GM18519 (cell line): ENCODE data around the gene DNAJB6.
"Not testable (repeated sequence)": the region's sequence is repeated elsewhere in the genome, so short reads cannot be mapped to it uniquely, and the experiment has no call there.

ENCODE experiments used
- ATAC-seq: cut with Tn5 transposase; IDR thresholded peaks from one replicate; pipeline ENCODE4 v1.9.1; 2021; ENCODE audit warnings: mild to moderate bottlenecking, moderate library complexity; ENCODE audit not compliant: unreplicated experiment, low FRiP score

The DNAJB6 gene

DNA sequence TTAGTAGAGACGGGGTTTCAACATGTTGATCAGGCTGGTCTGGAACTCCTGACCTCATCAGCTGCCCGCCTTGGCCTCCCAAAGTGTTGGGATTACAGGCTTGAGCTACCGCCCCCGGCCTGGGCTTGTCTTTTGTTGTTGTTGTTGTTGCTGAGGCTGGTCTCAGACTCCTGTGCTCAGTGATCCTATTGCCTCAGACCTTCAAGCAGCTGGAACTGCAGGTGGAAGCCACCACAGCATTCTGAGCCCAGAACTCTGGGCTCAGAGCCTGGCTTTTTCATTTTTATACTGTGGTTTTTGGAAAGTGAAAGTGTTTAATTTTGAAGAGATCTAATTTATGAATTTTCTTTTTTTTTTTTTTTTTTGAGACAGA lies 16.2 kb upstream of the DNAJB6 start:
- ATAC-seq, result no peak

DNA sequence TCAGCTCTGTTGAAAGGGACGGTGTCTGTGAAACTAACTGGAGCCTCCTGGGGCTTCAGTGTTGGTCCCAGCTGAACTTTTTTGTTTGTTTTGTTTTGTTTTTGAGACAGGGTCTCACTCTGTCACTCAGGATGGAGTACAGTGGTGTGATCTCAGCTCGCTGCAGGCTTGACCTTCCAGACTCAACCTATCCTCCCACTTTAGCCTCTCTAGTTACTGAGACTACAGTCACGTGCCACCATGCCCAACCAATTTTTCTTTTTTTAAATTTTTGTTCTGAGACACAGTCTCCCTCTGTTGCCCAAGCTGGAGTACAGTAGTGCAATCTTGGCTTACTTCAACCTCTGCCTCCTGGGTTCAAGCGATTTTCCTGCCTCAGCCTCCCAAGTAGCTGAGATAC lies 13.4 kb upstream of the DNAJB6 start:
- no peak for ATAC-seq

DNA sequence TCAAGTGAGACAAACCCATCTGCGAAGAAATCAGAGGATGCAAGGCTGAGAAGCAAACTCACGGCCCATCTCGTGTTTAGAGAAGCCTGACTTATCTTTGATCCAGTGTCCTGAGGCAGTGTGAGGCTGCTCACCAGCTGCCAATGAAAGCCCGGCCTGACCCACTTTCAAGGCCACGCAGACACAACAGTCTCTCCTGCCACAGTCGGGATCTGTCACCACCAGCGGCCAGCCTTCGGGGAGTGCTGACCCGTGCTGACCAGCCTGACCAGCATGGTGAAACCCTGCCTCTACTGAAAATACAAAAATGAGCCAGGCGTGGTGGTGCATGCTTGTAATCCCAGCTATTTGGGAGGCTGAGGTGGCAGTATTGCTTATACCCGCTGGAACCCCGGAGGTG lies 7.4 kb upstream of the DNAJB6 start:
- ATAC-seq, result no peak

DNA sequence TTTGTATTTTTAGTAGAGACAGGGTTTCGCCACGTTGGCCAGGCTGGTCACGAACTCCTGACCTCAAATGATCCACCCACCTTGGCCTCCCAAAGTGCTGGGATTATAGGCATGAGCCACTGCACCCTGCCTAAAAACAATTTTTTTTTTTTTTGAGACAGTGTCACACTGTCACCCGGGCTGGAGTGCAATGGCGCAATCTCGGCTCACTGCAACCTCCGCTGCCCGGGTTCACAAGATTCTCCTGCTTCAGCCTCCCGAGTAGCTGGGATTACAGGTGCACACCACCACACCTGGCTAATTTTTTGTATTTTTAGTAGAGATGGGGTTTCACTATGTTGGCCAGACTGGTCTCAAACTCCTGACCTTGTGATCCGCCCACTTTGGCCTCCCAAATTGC lies 6.2 kb upstream of the DNAJB6 start:
- not testable (repeated sequence) for ATAC-seq

DNA sequence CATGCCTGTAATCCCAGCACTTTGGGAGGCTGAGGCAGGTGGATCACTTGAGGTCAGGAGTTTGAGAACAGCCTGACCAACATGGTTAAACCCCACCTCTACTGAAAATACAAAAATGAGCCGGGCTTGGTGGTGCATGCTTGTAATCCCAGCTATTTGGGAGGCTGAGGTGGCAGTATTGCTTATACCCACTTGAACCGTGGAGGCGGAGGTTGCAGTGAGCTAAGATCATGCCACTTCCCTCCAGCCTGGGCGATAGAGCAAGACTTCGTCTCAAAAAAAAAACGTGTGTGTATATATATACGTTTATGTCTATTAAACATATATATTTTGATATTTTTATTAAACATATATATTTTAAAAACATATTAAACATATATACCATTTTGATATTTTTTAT lies 5.8 kb upstream of the DNAJB6 start:
- ATAC-seq, result not testable (repeated sequence)

GRCh38 chr7:157335236-157335635 lies 1.6 kb upstream of the DNAJB6 start:
- ATAC-seq, result no peak

DNA sequence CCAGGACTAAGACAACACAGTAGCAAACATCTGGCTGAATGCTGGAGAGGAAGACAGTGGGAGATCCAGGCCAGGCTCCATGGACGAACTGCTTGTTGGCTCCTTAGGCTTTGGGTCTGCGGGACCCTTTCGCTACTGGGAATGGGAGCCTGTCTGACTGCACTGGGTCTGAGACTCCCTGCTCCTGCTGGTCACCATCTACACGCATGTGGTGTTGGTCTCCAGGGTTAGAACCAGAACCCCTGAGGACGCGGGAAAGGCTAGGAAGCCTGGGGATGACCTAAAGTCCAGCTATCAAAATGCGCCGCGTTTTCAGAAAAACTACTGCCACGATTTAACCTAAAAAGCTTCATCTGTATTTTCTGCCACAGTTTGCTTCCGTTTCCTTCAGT lies 817 bp upstream of the DNAJB6 start:
- ATAC-seq, result no peak

DNA sequence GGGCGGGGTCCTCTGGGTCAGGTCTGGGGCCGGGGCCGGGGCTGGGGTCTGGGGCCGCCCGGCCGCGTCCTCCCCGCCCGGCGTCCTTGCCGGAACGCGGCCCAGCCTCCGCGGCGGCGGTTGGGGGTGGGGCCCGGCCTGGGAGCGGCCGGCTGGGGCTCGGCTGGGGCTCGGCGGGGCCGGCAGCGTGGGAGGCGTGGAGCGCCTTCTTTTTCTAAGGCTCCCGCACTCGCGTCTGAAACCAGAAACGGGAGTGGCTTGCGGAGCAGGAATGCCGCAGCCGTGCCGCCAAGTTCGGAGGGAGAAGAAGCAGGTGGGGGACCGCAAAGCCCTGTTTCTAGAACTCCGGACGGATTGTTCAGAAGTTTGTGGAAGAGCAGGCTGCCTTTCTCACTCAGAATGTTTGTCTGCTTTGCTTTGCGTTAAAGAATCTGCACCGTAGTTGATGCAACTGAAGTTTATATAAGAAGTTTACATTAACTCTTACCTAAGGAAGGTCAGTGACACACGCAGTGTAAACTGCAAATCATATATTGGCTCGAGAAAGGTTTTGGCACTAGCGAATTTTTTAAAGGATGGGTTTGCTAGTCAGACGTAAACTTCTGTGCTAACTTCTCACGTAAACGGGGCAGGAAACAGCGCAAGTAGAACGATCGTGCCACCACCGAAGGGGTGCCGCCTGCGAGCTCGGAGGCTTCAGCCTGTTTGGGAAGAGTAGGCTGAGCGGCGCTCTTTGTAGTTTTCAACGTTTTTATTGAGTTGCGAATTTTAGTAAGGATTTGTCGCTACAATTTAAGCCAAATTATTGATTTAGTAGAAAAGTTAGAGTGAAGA lies 729 bp downstream of the DNAJB6 start:
- ATAC-seq, result peak; percentile 17

- peak; percentile 29 for ATAC-seq
Measured at GRCh38 chr7:157339777-157340677, 3.2 kb downstream of the DNAJB6 start.

- no peak for ATAC-seq
Measured at GRCh38 chr7:157347217-157347904, 10.6 kb downstream of the DNAJB6 start.

DNA sequence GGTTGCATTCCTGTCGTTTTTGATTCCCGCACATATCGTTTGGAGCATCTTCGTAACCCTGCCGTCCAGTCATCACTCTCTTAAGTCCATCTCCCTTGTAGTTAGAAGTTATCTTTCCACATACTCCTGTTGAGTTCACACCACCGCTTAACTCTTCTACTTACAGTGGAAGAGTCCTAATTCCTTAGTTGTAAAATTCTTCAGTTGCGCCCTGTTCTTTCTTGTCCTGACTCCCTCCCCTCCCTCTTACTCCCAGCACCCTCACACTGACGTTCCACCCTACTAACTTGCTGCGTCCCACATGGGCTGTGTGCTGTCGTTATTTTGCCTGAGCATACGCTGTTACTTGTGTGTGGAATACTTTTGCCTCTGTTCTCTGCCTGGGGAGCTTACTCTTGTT lies 11.7 kb downstream of the DNAJB6 start:
- ATAC-seq, result no peak

DNA sequence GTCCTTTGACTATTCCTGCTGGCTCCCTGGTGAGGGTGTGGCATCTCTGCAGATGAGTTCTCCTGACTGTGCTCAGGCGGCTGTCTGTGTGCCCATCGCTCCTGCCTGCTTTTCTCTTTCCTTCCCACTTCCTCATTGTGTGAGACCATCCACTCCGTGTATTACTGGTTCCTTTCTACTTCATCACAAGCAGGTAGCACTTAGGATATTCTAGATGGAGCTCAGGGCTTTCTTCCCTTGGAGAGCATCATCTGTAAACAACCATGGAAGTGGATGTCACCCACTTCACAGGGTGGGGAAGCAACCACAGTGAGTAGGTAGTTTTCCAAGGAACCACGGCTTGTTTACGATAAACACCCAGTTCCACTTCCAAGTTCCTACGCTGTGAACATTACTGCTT lies 15.7 kb downstream of the DNAJB6 start:
- ATAC-seq, result no peak

- no peak for ATAC-seq
Measured at GRCh38 chr7:157355784-157356511, 19.1 kb downstream of the DNAJB6 start.

GRCh38 chr7:157357129-157358040 lies 20.6 kb downstream of the DNAJB6 start:
- ATAC-seq, result peak; percentile 89

- ATAC-seq, result no peak
Measured at GRCh38 chr7:157358041-157358752, 21.4 kb downstream of the DNAJB6 start.

DNA sequence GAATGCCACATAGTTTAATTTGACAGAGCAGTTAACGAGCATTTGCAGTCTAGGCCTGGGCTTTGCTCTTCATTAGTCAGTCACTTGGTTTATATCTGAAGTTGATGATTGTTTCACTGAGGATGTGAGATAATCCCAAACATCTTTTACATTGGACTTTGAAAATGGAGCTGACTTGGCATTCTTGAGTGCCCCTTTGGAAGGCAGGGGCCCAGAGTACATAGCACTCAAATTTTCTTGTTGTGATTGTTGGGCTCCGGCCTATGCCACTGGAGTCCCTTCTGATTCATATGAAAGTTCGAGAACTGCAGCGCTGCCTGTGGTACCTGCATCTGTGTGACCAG lies 21.9 kb downstream of the DNAJB6 start:
- ATAC-seq, result no peak

DNA sequence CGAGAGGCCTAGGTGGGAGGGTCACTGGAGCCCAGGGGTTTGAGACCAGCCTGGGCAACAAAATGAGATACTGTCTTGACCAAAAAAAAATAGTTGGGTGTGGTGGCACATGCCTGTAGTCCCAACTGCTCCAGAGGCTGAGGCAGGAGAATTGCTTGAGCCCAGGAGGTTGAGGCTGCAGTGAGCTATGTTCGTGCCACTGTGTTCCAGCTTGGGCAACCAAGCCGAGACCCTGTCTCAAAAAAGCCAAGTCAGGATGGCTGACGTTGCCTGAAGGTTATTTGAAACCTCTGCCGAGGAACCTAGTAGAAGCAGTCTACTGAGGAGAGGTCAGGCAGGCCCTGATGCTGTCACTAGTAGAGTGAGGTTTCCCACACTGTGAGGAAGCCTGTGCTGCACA lies 22.8 kb downstream of the DNAJB6 start:
- ATAC-seq, result no peak

DNA sequence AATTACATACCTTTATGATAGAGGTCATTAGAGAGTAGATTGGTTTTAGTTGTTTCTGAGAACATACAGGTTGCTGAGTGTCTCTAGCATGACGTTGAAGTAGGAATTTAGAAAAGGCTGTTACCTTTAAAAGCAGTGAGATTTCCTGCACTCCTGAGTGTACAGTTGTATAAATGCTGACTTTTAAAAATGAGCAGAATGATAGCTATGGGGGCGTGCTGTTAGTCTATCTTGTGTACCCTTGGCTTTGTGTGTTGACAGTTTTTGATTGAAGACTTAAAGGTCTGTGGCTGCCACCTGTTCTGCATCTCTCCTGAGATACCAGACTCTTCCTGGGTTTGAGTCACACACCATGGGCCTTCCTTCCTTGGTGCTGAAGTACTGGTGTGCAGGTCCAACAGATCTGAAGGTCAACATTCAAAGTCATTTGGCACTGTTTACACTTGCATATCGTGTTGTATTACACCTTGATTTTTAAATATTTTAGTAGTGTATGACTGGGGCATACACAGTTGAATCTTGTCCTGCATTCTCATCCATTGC lies 23.8 kb downstream of the DNAJB6 start:
- ATAC-seq, result no peak

DNA sequence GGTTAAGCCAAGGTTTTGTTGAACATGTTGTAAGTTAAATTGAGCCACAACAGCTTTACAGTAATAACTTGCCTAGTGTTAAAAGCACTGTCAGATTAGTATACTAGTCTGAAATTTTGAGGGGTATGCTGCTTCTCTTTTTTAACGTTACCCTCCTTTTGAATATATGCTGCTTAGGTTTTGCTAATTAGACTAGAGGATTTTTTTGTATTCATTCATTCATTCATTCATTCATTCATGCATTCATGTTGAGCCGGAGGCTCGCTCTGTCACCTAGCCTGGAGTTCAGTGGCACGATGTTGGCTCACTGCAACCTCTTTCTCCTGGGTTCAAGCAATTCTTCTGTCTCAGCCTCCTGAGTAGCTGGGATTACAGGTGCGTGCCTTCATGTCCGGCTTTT lies 24.7 kb downstream of the DNAJB6 start:
- ATAC-seq, result no peak
